Activated naive CD4-positive, alpha-beta T cell treated with anti-CD3 and anti-CD28 coated beads for 36 hours (primary cell): ENCODE results near the gene TP73. TPM values are rescaled to one million over a fixed set of nuclear protein-coding genes. Genes with fewer than 3 reads are reported as not detected.

Experiments used
- CTCF ChIA-PET: fragments of 350-600 bp; sonication (Branson Sonifier 250); formaldehyde crosslinking; loops from one replicate; lab custom pipeline; 2021; ENCODE audit warnings: antibody characterized with exemption; lab: Charles Lee
- DNase-seq: peaks from one replicate; pipeline ENCODE4 v3.0.0-alpha.2; 2020
- H3K27ac Mint-ChIP-seq: one replicate; pipeline ENCODE4 v1.8.0; 2021; ENCODE audit warnings: mild to moderate bottlenecking, mixed read lengths
- H3K27me3 Mint-ChIP-seq: one replicate; pipeline ENCODE4 v1.8.0; 2021; ENCODE audit warnings: low read depth, mixed read lengths
- H3K36me3 Mint-ChIP-seq: one replicate; pipeline ENCODE4 v1.8.0; 2021; ENCODE audit warnings: low read depth, mixed read lengths
- H3K4me1 Mint-ChIP-seq: one replicate; pipeline ENCODE4 v1.8.0; 2021; ENCODE audit warnings: low read depth, mixed read lengths
- H3K4me3 Mint-ChIP-seq: one replicate; pipeline ENCODE4 v1.8.0; 2021; ENCODE audit warnings: mild to moderate bottlenecking, moderate library complexity, mixed read lengths
- H3K9me3 Mint-ChIP-seq: one replicate; pipeline ENCODE4 v1.8.0; 2021; ENCODE audit warnings: mixed read lengths
- intact Hi-C: fragments of 100-400 bp; cut with micrococcal nuclease; formaldehyde crosslinking; loops from one replicate; pipeline ENCODE4 v1.15.1; 2023
- total RNA-seq, 2 experiments: library from RNA; stranded (reverse); gene quantifications; one replicate each; pipeline ENCODE4 v1.2.3, GENCODE V29; 2021

Gene TP73
- total RNA-seq, 2 experiments from 2014 or later, result 0.20 to 0.43 TPM

GRCh38 chr1:3706651-3707297 lies 54.5 kb downstream of the TP73 start:
- peaks cover 17% of the 10 kb centered on the region for H3K27me3 Mint-ChIP-seq
- no peaks in the 10 kb centered on the region for H3K36me3 Mint-ChIP-seq
- intact Hi-C loops, result no loop called here
- H3K9me3 Mint-ChIP-seq, result no peaks in the 10 kb centered on the region
- DNase-seq, result no peak
- CTCF ChIA-PET, result no interaction called here
- peaks cover 4% of the 10 kb centered on the region for H3K4me1 Mint-ChIP-seq
- no peak overlapping the region for H3K4me3 Mint-ChIP-seq
- no peak overlapping the region for H3K27ac Mint-ChIP-seq

GRCh38 chr1:3707298-3707938 lies 55.1 kb downstream of the TP73 start:
- CTCF ChIA-PET, result no interaction called here
- Mint-ChIP-seq H3K27me3 (peaks cover 22% of the 10 kb centered on the region), H3K4me1 (peaks cover 4% of the 10 kb centered on the region), H3K4me3 (no peak overlapping the region), H3K36me3 (no peaks in the 10 kb centered on the region), H3K9me3 (no peaks in the 10 kb centered on the region), H3K27ac (no peak overlapping the region)
- DNase-seq, result no peak
- intact Hi-C loops, result no loop called here

DNA sequence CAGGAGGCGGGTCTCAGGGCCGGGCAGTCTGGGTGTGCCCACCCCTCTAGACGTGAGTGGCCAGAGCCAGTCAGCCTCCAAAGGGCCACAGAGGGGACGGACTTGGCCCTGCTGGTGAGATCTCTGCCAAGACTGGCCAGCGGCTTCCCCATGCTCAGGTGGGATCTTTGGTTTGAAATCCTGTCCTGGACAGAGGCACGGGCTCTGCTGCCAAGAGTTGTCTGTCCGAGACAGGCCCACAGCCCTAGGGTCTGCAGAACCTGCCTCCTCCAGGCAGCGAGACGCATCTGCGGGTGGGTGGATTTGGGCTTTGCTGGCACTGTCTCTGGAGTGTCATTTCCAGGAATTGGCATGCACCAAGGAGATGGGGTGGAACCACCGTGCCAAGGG lies 55.6 kb downstream of the TP73 start:
- CTCF ChIA-PET, result no interaction called here

DNA sequence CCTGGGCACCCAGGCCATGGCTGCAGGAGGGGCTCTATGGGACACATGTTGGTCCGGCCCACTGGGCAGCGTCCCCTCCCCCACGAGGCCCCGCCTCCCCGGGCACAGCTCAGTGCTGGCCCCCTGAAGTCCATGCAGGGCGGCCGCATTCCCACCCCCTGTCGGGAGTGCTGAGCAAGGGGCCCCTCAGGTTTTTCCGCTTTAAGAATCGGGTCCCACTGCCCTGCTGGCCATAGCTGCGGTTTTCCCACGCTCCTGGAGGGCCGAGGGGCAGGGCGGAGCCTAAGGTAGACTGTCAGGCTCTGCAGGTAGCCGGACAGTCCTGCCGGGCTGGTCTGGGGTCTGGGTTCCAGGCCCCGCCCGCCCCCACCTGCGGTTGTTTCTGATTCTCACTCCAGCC lies 56.5 kb downstream of the TP73 start:
- Mint-ChIP-seq H3K4me3 (no peak overlapping the region), H3K9me3 (no peaks in the 10 kb centered on the region)
- CTCF ChIA-PET, result no interaction called here

More for the DNA sequence above, 55.6 kb downstream of the TP73 start:
- peaks cover 22% of the 10 kb centered on the region for H3K27me3 Mint-ChIP-seq
- no peaks in the 10 kb centered on the region for H3K9me3 Mint-ChIP-seq
- no peak overlapping the region for H3K27ac Mint-ChIP-seq
- H3K4me1 Mint-ChIP-seq, result peaks cover 4% of the 10 kb centered on the region
- no peaks in the 10 kb centered on the region for H3K36me3 Mint-ChIP-seq
- intact Hi-C loops, result no loop called here
- no peak for DNase-seq
- H3K4me3 Mint-ChIP-seq, result no peak overlapping the region

DNA sequence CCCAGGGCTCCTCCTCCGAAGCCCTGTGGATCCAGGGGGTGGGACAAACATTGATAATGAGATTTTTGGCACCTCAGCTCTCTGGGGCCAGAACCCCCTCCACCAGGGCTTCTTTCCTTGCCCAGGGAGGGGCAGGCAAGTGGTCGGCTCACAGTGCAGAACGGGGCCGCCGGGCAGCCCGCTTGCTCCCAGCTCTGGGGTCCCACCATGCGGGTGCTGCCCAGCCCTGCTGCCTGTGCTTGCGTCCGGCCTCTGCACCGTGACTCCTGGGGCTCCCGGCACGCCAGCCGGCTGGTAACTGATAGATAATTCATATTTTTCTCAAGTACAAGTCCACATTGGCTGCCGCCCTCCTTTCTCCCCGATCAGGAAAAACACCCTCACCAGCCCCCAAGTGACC lies 57.9 kb downstream of the TP73 start:
- Mint-ChIP-seq H3K36me3 (no peaks in the 10 kb centered on the region), H3K27me3 (peaks cover 22% of the 10 kb centered on the region), H3K4me1 (no peaks in the 10 kb centered on the region), H3K9me3 (no peaks in the 10 kb centered on the region), H3K27ac (no peak overlapping the region), H3K4me3 (no peak overlapping the region)
- CTCF ChIA-PET, result interaction anchor here (2.5 kb wide), 1 partner anchor 14 kb away, joined by 6 read pairs; no protein-coding TSS in a partner anchor
- DNase-seq, result no peak
- intact Hi-C loops, result no loop called here

More for the DNA sequence above, 56.5 kb downstream of the TP73 start:
- no peak for DNase-seq
- Mint-ChIP-seq H3K4me1 (peaks cover 4% of the 10 kb centered on the region), H3K36me3 (no peaks in the 10 kb centered on the region), H3K27ac (no peak overlapping the region), H3K27me3 (peaks cover 22% of the 10 kb centered on the region)
- intact Hi-C loops, result no loop called here

DNA sequence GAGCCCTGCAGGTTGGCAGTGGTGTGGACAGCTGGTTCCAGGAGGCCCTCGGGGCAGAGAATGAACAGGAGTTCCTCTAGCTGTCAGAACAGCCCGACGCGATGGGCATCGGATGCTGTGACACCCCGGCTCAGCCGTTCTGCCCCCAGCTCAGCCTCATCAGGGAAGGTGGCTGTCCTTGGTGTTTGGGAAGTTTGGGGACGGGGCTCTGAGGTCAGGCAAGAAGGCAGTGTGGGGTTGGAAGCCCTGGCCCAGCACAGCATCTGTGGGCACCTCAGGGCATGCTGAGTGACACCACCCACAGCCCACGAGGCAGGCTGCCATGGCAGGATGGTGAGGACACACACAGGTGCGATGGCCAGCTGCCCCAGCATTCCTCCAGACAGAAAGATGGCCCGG lies 59.1 kb downstream of the TP73 start:
- H3K9me3 Mint-ChIP-seq, result no peaks in the 10 kb centered on the region
- peaks cover 22% of the 10 kb centered on the region for H3K27me3 Mint-ChIP-seq
- no peaks in the 10 kb centered on the region for H3K4me1 Mint-ChIP-seq
- H3K36me3 Mint-ChIP-seq, result no peaks in the 10 kb centered on the region
- H3K27ac Mint-ChIP-seq, result no peak overlapping the region
- CTCF ChIA-PET, result interaction anchor here (2.5 kb wide), 1 partner anchor 13 kb away, joined by 6 read pairs; no protein-coding TSS in a partner anchor
- intact Hi-C loops, result no loop called here
- DNase-seq, result no peak
- H3K4me3 Mint-ChIP-seq, result no peak overlapping the region

DNA sequence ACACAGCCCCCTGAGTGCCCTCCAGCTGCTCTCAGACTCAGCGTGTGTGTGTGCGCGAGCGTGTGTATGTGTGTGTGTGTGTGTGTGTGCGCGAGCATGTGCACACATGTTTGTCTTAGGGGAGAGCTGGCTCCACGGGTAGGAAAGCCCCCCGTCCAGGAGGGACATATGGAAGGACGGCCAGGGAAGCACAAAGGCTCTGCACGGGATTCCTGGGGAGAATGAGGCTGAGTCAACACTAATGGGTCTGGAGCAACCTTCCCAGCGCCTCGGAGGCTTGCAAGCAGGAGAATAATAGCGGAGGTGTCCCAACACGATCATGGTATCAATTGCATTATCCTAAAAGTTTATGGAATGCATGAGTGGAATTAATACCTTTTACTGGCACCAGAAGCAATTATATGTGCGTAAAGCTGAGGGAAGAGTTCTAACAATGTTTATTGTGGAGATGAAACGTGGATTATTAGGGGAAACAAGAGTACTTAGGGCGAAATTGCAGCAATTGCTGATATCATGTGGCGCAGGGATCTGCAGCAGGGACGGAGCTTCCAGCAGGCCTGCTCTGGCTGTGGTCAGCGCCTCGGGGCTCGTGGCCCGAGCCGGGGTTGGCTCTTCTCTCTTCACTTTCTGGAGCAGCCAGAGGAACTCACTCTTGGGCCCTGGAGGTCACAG lies 59.6 kb downstream of the TP73 start:
- Mint-ChIP-seq H3K27me3 (peaks cover 22% of the 10 kb centered on the region), H3K4me1 (no peaks in the 10 kb centered on the region), H3K36me3 (no peaks in the 10 kb centered on the region), H3K9me3 (no peaks in the 10 kb centered on the region), H3K4me3 (no peak overlapping the region), H3K27ac (no peak overlapping the region)
- DNase-seq, result no peak
- intact Hi-C loops, result no loop called here
- CTCF ChIA-PET, result interaction anchor here (2.5 kb wide), 1 partner anchor 13 kb away, joined by 6 read pairs; no protein-coding TSS in a partner anchor

GRCh38 chr1:3712573-3713535 lies 60.5 kb downstream of the TP73 start:
- no peaks in the 10 kb centered on the region for H3K9me3 Mint-ChIP-seq
- H3K27me3 Mint-ChIP-seq, result peaks cover 18% of the 10 kb centered on the region
- H3K4me3 Mint-ChIP-seq, result no peak overlapping the region
- intact Hi-C loops, result no loop called here
- no peak overlapping the region for H3K27ac Mint-ChIP-seq
- DNase-seq, result no peak
- no peaks in the 10 kb centered on the region for H3K4me1 Mint-ChIP-seq
- no peaks in the 10 kb centered on the region for H3K36me3 Mint-ChIP-seq
- CTCF ChIA-PET, result no interaction called here

GRCh38 chr1:3713840-3714239 lies 61.5 kb downstream of the TP73 start:
- H3K4me3 Mint-ChIP-seq, result no peak overlapping the region
- peaks cover 14% of the 10 kb centered on the region for H3K27me3 Mint-ChIP-seq
- CTCF ChIA-PET, result interaction anchor here (0.8 kb wide), 1 partner anchor 11 kb away, joined by 3 read pairs; no protein-coding TSS in a partner anchor

DNA sequence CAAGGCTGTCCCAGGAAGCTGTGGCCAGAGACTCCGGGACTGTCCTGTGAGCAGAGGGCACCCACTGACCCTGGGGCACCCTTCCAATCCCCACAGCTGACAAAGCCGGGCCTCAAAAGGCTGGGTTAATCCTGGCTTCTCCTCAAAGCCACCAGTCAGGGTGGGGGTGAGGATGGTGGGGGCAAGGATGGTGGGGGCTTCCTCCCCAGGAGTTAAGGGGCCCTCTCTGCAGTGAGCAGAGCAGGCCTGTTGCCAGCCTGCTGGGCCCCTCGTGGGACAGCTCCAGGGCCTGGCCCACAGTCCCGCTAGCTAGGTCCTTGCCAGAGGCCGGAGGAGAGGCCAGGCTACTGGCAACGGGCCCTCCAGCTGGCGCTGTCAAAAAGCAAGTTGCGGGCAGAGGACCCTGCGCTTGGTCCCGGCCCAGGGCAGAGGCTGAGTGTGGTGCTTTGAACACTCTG lies 62.0 kb downstream of the TP73 start:
- Mint-ChIP-seq H3K27me3 (peaks cover 11% of the 10 kb centered on the region), H3K9me3 (no peaks in the 10 kb centered on the region), H3K4me1 (no peaks in the 10 kb centered on the region), H3K36me3 (no peaks in the 10 kb centered on the region), H3K4me3 (no peak overlapping the region), H3K27ac (no peak overlapping the region)
- intact Hi-C loops, result no loop called here
- CTCF ChIA-PET, result interaction anchor here (0.8 kb wide), 1 partner anchor 10 kb away, joined by 3 read pairs; no protein-coding TSS in a partner anchor
- no peak for DNase-seq

More at GRCh38 chr1:3713840-3714239, 61.5 kb downstream of the TP73 start:
- Mint-ChIP-seq H3K27ac (no peak overlapping the region), H3K36me3 (no peaks in the 10 kb centered on the region), H3K9me3 (no peaks in the 10 kb centered on the region), H3K4me1 (no peaks in the 10 kb centered on the region)
- DNase-seq, result no peak
- intact Hi-C loops, result no loop called here

DNA sequence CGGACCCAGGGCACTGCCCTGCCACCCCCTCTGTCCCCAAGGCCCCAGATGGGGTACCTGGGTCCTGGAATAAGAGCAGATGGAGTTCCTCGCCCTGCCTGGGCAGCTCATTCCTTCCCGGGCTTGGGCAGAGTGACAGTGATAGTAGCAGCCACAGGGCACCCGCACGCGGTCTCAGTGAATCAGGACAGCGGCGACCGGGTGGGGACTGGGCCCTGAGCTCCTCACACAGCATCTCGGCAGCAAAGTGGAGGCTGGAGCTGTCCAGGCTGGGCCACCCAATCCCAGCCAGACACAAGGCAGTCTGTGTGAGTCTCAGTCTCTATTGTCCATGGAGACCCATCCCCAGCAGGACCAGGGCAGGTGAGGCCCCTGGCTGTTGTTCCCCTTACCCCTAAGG lies 62.5 kb downstream of the TP73 start:
- Mint-ChIP-seq H3K9me3 (no peaks in the 10 kb centered on the region), H3K27ac (no peak overlapping the region), H3K36me3 (no peaks in the 10 kb centered on the region), H3K4me1 (peaks cover 2% of the 10 kb centered on the region), H3K4me3 (no peak overlapping the region), H3K27me3 (peaks cover 11% of the 10 kb centered on the region)
- no peak for DNase-seq
- intact Hi-C loops, result no loop called here
- CTCF ChIA-PET, result no interaction called here
